GM18511 (cell line): ENCODE measurements around the gene ACTA1.
"Not testable (repeated sequence)": the region's sequence is repeated elsewhere in the genome, so short reads cannot be mapped to it uniquely, and the experiment has no call there.

ENCODE experiments used
- ATAC-seq: cut with Tn5 transposase; IDR thresholded peaks from one replicate; pipeline ENCODE4 v1.9.1; 2021; ENCODE audit warnings: mild to moderate bottlenecking, moderate library complexity; ENCODE audit not compliant: unreplicated experiment

The ACTA1 gene

GRCh38 chr1:229410370-229410691 is 23.6 kb downstream of the ACTA1 start:
- ATAC-seq = no peak

DNA sequence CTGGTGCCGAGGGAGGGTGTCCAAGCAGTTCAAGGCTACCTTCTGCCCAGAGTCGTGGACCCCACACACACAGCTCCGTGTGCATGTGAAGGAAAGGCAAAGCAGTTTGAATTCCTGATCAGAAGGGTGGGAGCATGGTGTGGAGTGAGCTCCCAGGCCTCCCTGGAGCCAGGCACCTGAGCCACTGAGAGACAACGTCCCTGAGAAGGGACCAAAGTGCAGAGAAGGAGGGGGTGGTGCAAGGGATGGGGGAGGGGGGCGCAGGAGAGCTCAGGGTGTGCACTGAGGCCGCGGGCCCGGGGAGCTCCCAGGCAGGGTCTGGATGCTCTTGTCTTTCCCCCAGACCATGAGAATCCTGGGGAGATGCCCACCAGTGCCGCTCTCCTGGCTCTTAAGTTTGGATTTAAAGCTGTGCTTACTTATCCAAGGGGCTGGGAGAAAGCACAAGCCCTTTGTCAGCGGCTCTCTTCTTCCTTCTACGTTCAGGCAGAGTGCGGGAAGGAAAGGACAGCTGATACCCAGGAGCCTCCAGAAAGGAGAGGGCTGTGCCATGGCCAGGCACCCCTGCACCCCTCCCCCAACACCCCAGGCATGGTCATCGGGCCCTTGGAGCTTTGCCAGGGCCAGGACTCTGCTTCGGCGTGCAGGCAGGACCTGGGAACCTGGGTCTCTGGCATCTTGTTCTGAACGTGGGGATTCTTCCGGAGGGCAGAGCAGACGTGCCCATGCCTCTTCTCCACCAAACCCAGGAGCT is 24.1 kb downstream of the ACTA1 start:
- no peak for ATAC-seq

DNA sequence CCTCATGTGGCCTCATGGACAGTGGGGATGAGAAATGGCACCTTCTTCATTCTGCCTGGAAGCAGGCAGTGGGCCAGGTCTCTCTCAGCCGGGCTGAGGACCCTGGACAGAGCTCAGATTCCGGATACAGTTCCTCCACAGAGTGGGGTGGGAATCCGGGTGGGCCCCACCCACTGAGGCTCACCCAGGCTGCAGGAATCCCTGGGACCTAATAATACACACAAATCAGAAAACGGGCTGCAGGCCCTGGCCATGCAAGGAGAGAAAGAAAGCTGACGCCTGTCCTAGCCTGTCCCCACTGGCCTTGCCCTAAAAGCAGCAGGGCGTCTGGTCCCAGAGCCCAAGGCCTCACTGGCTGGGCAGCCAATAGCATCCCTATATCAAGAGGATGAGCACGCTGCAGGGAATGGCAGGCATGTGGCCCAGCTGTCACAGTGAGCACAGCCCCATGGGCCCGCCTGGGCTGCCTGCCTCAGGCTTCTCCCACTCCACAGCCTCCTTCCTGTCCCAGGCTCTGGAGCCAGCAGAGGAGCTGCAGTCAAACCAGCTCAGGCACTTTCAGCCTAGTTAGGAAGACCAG is 25.3 kb downstream of the ACTA1 start:
- no peak for ATAC-seq

DNA sequence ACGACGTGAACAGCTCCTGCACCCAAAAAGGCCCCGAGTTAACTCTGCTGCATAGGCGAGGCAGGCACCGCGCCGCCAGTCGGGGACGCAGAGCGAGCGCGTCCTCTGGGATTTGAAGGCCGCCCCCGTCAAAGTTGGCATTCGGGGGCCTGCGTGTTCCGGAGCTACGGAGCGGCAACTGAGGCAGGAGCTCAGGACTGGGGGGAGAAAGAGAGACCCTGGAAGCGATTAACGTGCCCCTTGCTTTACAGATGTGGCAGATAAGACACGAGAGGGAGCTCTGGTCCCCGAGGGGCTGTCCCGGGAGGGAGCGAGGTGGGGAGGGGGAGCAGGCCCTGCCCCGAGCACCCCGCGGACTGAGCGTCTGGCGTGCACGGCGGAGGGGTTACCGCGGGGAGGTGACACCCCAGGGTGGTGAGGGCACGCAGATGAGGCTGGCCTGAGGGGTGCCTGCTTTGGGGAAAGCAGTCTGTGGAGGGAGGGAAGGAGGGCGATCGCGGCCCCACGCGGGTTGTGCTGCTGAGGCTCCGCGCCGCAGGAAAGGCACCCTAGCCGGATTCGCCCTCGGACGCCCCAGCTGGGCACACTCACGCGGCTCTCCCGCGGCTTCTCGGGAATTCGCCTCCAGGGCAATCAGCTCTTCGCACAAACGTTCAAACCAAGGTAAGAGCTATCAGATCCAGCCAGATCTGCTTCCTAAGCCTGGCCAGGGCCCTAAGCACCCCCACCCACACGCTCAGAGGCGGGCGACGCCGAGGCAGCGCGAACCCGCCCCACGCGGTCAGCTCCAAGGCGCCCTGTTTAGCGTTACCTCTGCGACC is 26.5 kb downstream of the ACTA1 start:
- ATAC-seq = peak; percentile 43

- peak; percentile 54 for ATAC-seq
Measured at GRCh38 chr1:229406798-229407197, 27.1 kb downstream of the ACTA1 start.

DNA sequence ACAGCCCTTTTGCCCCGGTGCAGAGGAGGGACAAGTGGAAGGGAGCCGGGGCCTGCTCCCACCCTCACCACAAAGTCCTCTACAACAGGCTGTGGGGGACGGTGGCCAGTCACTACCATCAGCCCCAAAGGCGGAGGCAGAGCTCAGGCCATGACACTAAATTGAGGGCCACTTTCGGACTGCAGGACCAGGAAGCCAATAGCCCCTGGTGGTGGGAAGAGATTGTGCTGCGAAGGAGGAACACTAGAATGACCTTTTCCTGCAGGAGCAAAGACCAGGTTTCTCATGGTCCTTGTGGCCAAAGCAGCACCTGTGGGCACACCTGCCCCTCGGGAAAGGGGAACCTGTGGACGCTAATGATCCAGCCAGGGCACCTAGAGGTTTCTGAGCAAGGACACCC is 30.3 kb downstream of the ACTA1 start:
- no peak for ATAC-seq

DNA sequence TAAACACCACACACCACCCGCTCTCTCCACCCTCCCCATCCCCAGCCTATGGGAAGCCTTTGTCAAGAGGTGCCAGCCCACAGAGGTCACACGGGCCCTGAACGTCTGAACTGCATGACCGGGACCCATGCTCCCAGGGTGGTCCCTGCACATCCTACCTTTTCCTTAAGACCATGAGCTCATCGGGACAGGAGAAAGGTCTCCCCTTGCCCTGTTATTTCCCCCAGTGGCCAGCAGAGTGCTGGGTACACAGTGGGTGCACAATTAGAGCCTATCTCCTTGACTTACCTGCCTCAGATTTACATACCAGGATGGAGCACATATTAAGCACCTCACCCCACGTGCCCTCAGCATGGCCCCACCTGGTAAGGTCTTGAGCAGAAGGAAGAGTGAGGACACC is 30.9 kb downstream of the ACTA1 start:
- no peak for ATAC-seq

DNA sequence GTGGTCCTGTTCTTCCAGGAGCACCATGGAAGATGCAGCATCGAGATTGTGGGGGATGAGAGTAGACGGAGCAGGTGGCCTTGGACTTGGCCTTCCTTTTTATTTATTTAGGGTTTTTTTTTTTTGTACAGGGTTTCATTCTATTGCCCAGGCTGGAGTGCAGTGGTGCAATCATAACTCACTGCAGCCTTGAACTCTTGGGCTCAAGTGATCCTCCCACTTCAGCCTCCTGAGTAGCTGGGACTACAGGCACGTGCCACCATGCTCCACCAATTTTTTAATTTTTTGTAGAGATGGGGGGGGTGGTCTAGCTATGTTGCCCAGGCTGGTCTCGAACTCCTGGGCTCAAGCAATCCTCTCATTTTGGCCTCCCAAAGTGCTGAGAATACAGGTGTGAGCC is 31.6 kb downstream of the ACTA1 start:
- ATAC-seq = not testable (repeated sequence)

- no peak for ATAC-seq
Measured at GRCh38 chr1:229397762-229398161, 36.1 kb downstream of the ACTA1 start.

- ATAC-seq = no peak
Measured at GRCh38 chr1:229396585-229397206, 37.2 kb downstream of the ACTA1 start.

GRCh38 chr1:229394517-229394916 is 39.4 kb downstream of the ACTA1 start:
- ATAC-seq = not testable (repeated sequence)

- no peak for ATAC-seq
Measured at GRCh38 chr1:229392936-229393335, 41.0 kb downstream of the ACTA1 start.

DNA sequence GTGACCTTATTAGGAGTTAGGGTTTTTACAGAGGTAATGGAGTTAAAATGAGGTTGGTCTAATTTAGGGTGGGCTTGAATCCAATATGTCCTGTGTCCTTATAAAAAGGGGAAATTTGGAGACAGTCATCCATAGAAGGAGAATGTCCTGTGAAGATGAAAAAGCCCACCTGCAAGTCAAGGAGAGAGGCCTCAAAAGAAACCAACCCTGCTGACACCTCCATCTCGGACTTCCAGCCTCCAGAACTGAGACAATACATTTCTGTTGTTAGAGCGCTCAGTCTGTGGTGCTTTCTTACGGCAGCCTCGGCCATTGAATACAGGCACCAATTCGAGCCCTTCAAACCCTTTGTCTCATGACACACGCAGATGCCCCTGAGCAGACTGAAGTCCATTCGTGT is 43.8 kb downstream of the ACTA1 start:
- ATAC-seq = no peak

GRCh38 chr1:229388897-229389580 is 44.9 kb downstream of the ACTA1 start:
- ATAC-seq = no peak

- no peak for ATAC-seq
Measured at GRCh38 chr1:229385853-229386456, 47.9 kb downstream of the ACTA1 start.

- ATAC-seq = no peak
Measured at GRCh38 chr1:229384822-229385221, 49.1 kb downstream of the ACTA1 start.

- no peak for ATAC-seq
Measured at GRCh38 chr1:229383961-229384360, 49.9 kb downstream of the ACTA1 start.

GRCh38 chr1:229383188-229383587 is 50.7 kb downstream of the ACTA1 start:
- ATAC-seq = no peak
